Measurements from ENCODE around the gene TYW1B.
"Not testable (repeated sequence)": the region's sequence is repeated elsewhere in the genome, so short reads cannot be mapped to it uniquely, and the experiment has no call there.

The TYW1B gene

GRCh38 chr7:72816370-72817157 lies 11.4 kb downstream of the TYW1B start:
- not testable (repeated sequence) for H3K4me1 ChIP-seq (ENCODE audit: control insufficient read depth, insufficient read depth, low read length, poor library complexity, severe bottlenecking); H3K9me3 ChIP-seq (ENCODE audit: control insufficient read depth, low read length); H3K27ac ChIP-seq (ENCODE audit: insufficient read depth, low read length, poor library complexity, severe bottlenecking); H3K27me3 ChIP-seq (replicated peaks; ENCODE audit: control insufficient read depth, insufficient read depth, low read length, poor library complexity, severe bottlenecking); DNase-seq; H3K4me3 ChIP-seq (ENCODE audit: insufficient read depth, low read depth, low read length, poor library complexity, severe bottlenecking); H3K36me3 ChIP-seq (ENCODE audit: control insufficient read depth, insufficient read depth, low read length)

GRCh38 chr7:72810437-72810836 lies 17.6 kb downstream of the TYW1B start:
- not testable (repeated sequence) for H3K27ac ChIP-seq (ENCODE audit: insufficient read depth, low read length, poor library complexity, severe bottlenecking); H3K4me3 ChIP-seq (ENCODE audit: insufficient read depth, low read depth, low read length, poor library complexity, severe bottlenecking); H3K9me3 ChIP-seq (ENCODE audit: control insufficient read depth, low read length); H3K27me3 ChIP-seq (replicated peaks; ENCODE audit: control insufficient read depth, insufficient read depth, low read length, poor library complexity, severe bottlenecking); H3K4me1 ChIP-seq (ENCODE audit: control insufficient read depth, insufficient read depth, low read length, poor library complexity, severe bottlenecking); DNase-seq
- peaks cover 13% of the 10 kb centered on the region for H3K36me3 ChIP-seq (ENCODE audit: control insufficient read depth, insufficient read depth, low read length)

GRCh38 chr7:72808511-72808910 lies 19.5 kb downstream of the TYW1B start:
- not testable (repeated sequence) for H3K4me3 ChIP-seq (ENCODE audit: insufficient read depth, low read depth, low read length, poor library complexity, severe bottlenecking); H3K36me3 ChIP-seq (ENCODE audit: control insufficient read depth, insufficient read depth, low read length); H3K27me3 ChIP-seq (replicated peaks; ENCODE audit: control insufficient read depth, insufficient read depth, low read length, poor library complexity, severe bottlenecking); H3K4me1 ChIP-seq (ENCODE audit: control insufficient read depth, insufficient read depth, low read length, poor library complexity, severe bottlenecking); DNase-seq; H3K9me3 ChIP-seq (ENCODE audit: control insufficient read depth, low read length); H3K27ac ChIP-seq (ENCODE audit: insufficient read depth, low read length, poor library complexity, severe bottlenecking)

GRCh38 chr7:72806851-72807250 lies 21.1 kb downstream of the TYW1B start:
- H3K4me1 ChIP-seq (ENCODE audit: control insufficient read depth, insufficient read depth, low read length, poor library complexity, severe bottlenecking); H3K27ac ChIP-seq (ENCODE audit: insufficient read depth, low read length, poor library complexity, severe bottlenecking); H3K27me3 ChIP-seq (replicated peaks; ENCODE audit: control insufficient read depth, insufficient read depth, low read length, poor library complexity, severe bottlenecking); H3K36me3 ChIP-seq (ENCODE audit: control insufficient read depth, insufficient read depth, low read length); H3K9me3 ChIP-seq (ENCODE audit: control insufficient read depth, low read length); DNase-seq; H3K4me3 ChIP-seq (ENCODE audit: insufficient read depth, low read depth, low read length, poor library complexity, severe bottlenecking): not testable (repeated sequence)

GRCh38 chr7:72805526-72806494 lies 22.2 kb downstream of the TYW1B start:
- no peak for DNase-seq
- no peak overlapping the region for H3K27ac ChIP-seq (ENCODE audit: insufficient read depth, low read length, poor library complexity, severe bottlenecking)

GRCh38 chr7:72803778-72804177 lies 24.2 kb downstream of the TYW1B start:
- H3K27ac ChIP-seq (ENCODE audit: insufficient read depth, low read length, poor library complexity, severe bottlenecking); H3K4me1 ChIP-seq (ENCODE audit: control insufficient read depth, insufficient read depth, low read length, poor library complexity, severe bottlenecking); H3K36me3 ChIP-seq (ENCODE audit: control insufficient read depth, insufficient read depth, low read length); H3K9me3 ChIP-seq (ENCODE audit: control insufficient read depth, low read length); DNase-seq; H3K27me3 ChIP-seq (replicated peaks; ENCODE audit: control insufficient read depth, insufficient read depth, low read length, poor library complexity, severe bottlenecking); H3K4me3 ChIP-seq (ENCODE audit: insufficient read depth, low read depth, low read length, poor library complexity, severe bottlenecking): not testable (repeated sequence)

More at GRCh38 chr7:72805526-72806494, 22.2 kb downstream of the TYW1B start:
- Histone ChIP-seq H3K27me3 (replicated peaks; ENCODE audit: control insufficient read depth, insufficient read depth, low read length, poor library complexity, severe bottlenecking) (no peaks in the 10 kb centered on the region), H3K4me1 (ENCODE audit: control insufficient read depth, insufficient read depth, low read length, poor library complexity, severe bottlenecking) (no peaks in the 10 kb centered on the region), H3K4me3 (ENCODE audit: insufficient read depth, low read depth, low read length, poor library complexity, severe bottlenecking) (no peak overlapping the region), H3K9me3 (ENCODE audit: control insufficient read depth, low read length) (no peaks in the 10 kb centered on the region), H3K36me3 (ENCODE audit: control insufficient read depth, insufficient read depth, low read length) (peaks cover 6% of the 10 kb centered on the region)

- H3K4me3 ChIP-seq (ENCODE audit: insufficient read depth, low read depth, low read length, poor library complexity, severe bottlenecking); H3K27me3 ChIP-seq (replicated peaks; ENCODE audit: control insufficient read depth, insufficient read depth, low read length, poor library complexity, severe bottlenecking); H3K27ac ChIP-seq (ENCODE audit: insufficient read depth, low read length, poor library complexity, severe bottlenecking); H3K4me1 ChIP-seq (ENCODE audit: control insufficient read depth, insufficient read depth, low read length, poor library complexity, severe bottlenecking); H3K9me3 ChIP-seq (ENCODE audit: control insufficient read depth, low read length); DNase-seq: not testable (repeated sequence)
- H3K36me3 ChIP-seq (ENCODE audit: control insufficient read depth, insufficient read depth, low read length), result peaks cover 12% of the 10 kb centered on the region
Observed at GRCh38 chr7:72801564-72801963, 26.4 kb downstream of the TYW1B start.

- not testable (repeated sequence) for H3K36me3 ChIP-seq (ENCODE audit: control insufficient read depth, insufficient read depth, low read length); H3K4me1 ChIP-seq (ENCODE audit: control insufficient read depth, insufficient read depth, low read length, poor library complexity, severe bottlenecking); DNase-seq; H3K4me3 ChIP-seq (ENCODE audit: insufficient read depth, low read depth, low read length, poor library complexity, severe bottlenecking); H3K27me3 ChIP-seq (replicated peaks; ENCODE audit: control insufficient read depth, insufficient read depth, low read length, poor library complexity, severe bottlenecking); H3K27ac ChIP-seq (ENCODE audit: insufficient read depth, low read length, poor library complexity, severe bottlenecking); H3K9me3 ChIP-seq (ENCODE audit: control insufficient read depth, low read length)
Observed at GRCh38 chr7:72795401-72795800, 32.6 kb downstream of the TYW1B start.

GRCh38 chr7:72793791-72794190 lies 34.2 kb downstream of the TYW1B start:
- Histone ChIP-seq H3K36me3 (ENCODE audit: control insufficient read depth, insufficient read depth, low read length) (peaks cover 6% of the 10 kb centered on the region), H3K4me3 (ENCODE audit: insufficient read depth, low read depth, low read length, poor library complexity, severe bottlenecking) (no peak overlapping the region), H3K9me3 (ENCODE audit: control insufficient read depth, low read length) (no peaks in the 10 kb centered on the region), H3K27ac (ENCODE audit: insufficient read depth, low read length, poor library complexity, severe bottlenecking) (no peak overlapping the region), H3K27me3 (replicated peaks; ENCODE audit: control insufficient read depth, insufficient read depth, low read length, poor library complexity, severe bottlenecking) (no peaks in the 10 kb centered on the region), H3K4me1 (ENCODE audit: control insufficient read depth, insufficient read depth, low read length, poor library complexity, severe bottlenecking) (no peaks in the 10 kb centered on the region)
- no peak for DNase-seq

- not testable (repeated sequence) for H3K36me3 ChIP-seq (ENCODE audit: control insufficient read depth, insufficient read depth, low read length); H3K4me3 ChIP-seq (ENCODE audit: insufficient read depth, low read depth, low read length, poor library complexity, severe bottlenecking); DNase-seq; H3K27ac ChIP-seq (ENCODE audit: insufficient read depth, low read length, poor library complexity, severe bottlenecking); H3K9me3 ChIP-seq (ENCODE audit: control insufficient read depth, low read length); H3K4me1 ChIP-seq (ENCODE audit: control insufficient read depth, insufficient read depth, low read length, poor library complexity, severe bottlenecking); H3K27me3 ChIP-seq (replicated peaks; ENCODE audit: control insufficient read depth, insufficient read depth, low read length, poor library complexity, severe bottlenecking)
Observed at GRCh38 chr7:72790698-72791060, 37.3 kb downstream of the TYW1B start.
